ENCODE data around the gene S100A2.

DNA sequence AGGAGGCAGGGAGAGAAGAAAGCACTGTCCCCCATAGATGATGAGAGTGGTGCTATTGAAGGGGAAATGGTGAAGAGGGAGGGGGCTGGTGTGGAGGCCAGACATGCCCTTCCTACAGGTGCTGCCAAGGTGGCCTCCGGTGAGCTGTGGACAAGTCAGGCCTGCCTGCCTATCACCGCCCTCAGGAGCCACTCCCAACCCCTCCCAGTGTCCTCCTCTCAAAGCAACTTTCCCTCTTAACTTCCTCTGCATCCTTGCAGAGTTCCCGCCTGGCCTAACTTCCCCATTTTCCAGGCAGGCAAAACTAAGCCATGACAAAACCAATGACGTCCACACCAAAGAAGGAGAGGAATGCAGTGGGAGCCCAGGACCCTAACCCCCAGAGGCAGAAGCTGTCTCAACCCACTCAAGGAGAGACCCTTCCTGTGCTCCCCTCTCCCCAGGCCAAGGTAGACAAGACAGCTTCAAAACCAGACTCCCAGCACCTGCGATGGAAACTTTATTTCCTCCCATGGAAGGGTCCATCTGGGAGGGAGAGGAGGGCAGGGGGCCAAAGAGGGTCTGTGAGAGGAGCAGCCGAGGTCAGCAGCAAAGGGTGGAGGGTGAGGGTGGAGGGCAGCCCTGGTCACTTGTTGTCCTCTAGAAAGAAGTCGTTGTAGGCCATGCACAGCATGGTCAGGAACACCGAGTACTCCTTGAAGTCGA lies 28.8 kb downstream of the S100A2 start:
- TF ChIP-seq, protein P1, sequence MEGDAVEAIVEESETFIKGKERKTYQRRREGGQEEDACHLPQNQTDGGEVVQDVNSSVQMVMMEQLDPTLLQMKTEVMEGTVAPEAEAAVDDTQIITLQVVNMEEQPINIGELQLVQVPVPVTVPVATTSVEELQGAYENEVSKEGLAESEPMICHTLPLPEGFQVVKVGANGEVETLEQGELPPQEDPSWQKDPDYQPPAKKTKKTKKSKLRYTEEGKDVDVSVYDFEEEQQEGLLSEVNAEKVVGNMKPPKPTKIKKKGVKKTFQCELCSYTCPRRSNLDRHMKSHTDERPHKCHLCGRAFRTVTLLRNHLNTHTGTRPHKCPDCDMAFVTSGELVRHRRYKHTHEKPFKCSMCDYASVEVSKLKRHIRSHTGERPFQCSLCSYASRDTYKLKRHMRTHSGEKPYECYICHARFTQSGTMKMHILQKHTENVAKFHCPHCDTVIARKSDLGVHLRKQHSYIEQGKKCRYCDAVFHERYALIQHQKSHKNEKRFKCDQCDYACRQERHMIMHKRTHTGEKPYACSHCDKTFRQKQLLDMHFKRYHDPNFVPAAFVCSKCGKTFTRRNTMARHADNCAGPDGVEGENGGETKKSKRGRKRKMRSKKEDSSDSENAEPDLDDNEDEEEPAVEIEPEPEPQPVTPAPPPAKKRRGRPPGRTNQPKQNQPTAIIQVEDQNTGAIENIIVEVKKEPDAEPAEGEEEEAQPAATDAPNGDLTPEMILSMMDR (conservative IDR thresholded peaks at IDR 0.05): no peak
- TF ChIP-seq EZH2 (IDR thresholded peaks at IDR 0.05; ENCODE audit: low read depth): no peak

Measured in PC-9 (cell line).